ENCODE data around the gene ZHX3.

ZHX3 gene

DNA sequence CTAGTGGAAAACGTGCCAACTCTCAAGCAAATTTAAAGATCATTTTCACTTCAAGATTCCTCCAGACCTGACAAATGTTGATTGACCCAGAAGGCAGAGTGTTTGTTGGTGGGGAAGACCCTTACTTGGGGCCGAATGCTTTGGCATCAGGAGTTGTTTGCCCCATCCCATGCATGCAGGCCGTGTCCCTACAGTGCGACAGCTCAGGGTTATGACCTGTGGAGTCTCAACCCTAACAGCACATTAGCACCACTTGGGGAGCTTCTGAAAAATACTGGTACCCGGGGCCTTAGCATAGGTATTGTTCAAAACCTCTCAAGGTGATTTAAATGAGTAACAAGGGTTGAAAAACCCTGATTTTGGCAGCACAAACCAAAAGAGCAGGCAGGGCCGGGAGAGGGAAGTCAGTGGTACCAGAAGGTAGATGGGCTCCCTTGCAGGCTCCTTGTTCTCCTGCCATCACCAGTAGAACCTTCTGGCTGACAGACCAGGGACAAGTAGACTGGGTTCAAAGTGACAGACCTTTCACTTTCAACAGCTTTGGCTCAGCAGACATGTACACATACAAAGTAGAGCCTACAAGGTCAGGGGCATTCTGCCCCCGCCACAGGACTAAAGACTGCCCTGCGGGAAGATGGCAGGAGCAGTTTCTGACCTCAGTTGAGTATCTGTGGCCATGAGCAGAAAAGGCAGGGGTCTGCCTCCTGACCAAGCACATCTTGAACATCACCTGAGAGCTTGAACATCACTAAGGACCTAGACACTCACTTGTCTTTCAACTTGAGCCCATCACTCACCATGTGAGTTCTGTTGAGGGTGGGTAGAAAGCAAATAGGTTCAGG, 140.6 kb downstream of the ZHX3 start:
- TF ChIP-seq, protein P1, sequence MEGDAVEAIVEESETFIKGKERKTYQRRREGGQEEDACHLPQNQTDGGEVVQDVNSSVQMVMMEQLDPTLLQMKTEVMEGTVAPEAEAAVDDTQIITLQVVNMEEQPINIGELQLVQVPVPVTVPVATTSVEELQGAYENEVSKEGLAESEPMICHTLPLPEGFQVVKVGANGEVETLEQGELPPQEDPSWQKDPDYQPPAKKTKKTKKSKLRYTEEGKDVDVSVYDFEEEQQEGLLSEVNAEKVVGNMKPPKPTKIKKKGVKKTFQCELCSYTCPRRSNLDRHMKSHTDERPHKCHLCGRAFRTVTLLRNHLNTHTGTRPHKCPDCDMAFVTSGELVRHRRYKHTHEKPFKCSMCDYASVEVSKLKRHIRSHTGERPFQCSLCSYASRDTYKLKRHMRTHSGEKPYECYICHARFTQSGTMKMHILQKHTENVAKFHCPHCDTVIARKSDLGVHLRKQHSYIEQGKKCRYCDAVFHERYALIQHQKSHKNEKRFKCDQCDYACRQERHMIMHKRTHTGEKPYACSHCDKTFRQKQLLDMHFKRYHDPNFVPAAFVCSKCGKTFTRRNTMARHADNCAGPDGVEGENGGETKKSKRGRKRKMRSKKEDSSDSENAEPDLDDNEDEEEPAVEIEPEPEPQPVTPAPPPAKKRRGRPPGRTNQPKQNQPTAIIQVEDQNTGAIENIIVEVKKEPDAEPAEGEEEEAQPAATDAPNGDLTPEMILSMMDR (IDR thresholded peaks at IDR 0.05) = no peak
- H3K27me3 ChIP-seq = no peaks in the 10 kb centered on the region
- no peaks in the 10 kb centered on the region for H3K4me1 ChIP-seq (ENCODE audit: control insufficient read depth in 1 of 2, insufficient read depth in 1 of 2, low read depth in 1 of 2, low read length in 1 of 2)
- no peaks in the 10 kb centered on the region for H3K36me3 ChIP-seq
- no peak overlapping the region for H3K4me3 ChIP-seq (ENCODE audit: low read depth in 1 of 2, low read length in 1 of 2)
- H3K27ac ChIP-seq = no peak overlapping the region
- H3K9me3 ChIP-seq = no peaks in the 10 kb centered on the region

DNA sequence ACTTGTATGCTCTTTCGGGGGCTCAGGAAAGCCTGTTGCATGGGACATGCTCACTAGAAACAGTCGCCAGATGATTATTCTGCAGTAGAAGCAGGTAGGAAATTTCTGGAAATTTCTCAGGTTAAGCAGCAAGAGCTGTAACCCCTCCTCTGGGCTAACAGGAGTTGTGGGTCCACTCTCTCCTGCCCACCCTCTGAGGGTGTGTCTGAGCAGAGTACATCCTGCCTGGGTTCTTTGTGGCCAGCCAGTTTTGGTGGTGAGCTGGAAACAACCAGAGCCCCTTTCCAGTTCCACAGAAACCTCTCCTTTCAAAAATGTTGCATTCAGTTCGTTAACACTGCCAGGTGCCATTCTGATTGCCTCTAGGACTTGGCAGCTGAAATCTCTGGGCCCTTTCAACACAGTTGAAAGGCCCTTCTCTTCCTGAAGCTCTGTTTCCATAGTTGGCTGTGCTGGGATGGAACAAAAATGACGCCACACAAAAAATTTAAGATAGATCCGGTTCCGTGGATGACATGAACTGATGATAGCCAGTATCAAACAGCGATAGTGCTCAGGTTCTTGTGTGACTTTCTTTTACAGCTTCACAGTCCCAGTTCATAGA, 141.7 kb downstream of the ZHX3 start:
- H3K36me3 ChIP-seq = no peaks in the 10 kb centered on the region
- TF ChIP-seq, protein P1 (IDR thresholded peaks at IDR 0.05) = no peak
- H3K9me3 ChIP-seq = no peaks in the 10 kb centered on the region
- H3K4me3 ChIP-seq (ENCODE audit: low read depth in 1 of 2, low read length in 1 of 2) = no peak overlapping the region
- no peaks in the 10 kb centered on the region for H3K4me1 ChIP-seq (ENCODE audit: control insufficient read depth in 1 of 2, insufficient read depth in 1 of 2, low read depth in 1 of 2, low read length in 1 of 2)
- no peak overlapping the region for H3K27ac ChIP-seq
- no peaks in the 10 kb centered on the region for H3K27me3 ChIP-seq

- Histone ChIP-seq H3K4me1 (ENCODE audit: control insufficient read depth in 1 of 2, insufficient read depth in 1 of 2, low read depth in 1 of 2, low read length in 1 of 2) (no peaks in the 10 kb centered on the region), H3K36me3 (no peaks in the 10 kb centered on the region), H3K9me3 (no peaks in the 10 kb centered on the region), H3K27me3 (no peaks in the 10 kb centered on the region), H3K27ac (no peak overlapping the region), H3K4me3 (ENCODE audit: low read depth in 1 of 2, low read length in 1 of 2) (no peak overlapping the region)
- TF ChIP-seq, protein P1 (IDR thresholded peaks at IDR 0.05) = no peak
Observed at GRCh38 chr20:41175201-41175651, 142.3 kb downstream of the ZHX3 start.

GRCh38 chr20:41174782-41175181, 142.7 kb downstream of the ZHX3 start:
- TF ChIP-seq, protein P1 (IDR thresholded peaks at IDR 0.05) = no peak
- no peak overlapping the region for H3K27ac ChIP-seq
- no peaks in the 10 kb centered on the region for H3K9me3 ChIP-seq
- H3K27me3 ChIP-seq = peaks cover 4% of the 10 kb centered on the region
- H3K4me1 ChIP-seq (ENCODE audit: control insufficient read depth in 1 of 2, insufficient read depth in 1 of 2, low read depth in 1 of 2, low read length in 1 of 2) = no peaks in the 10 kb centered on the region
- no peaks in the 10 kb centered on the region for H3K36me3 ChIP-seq
- H3K4me3 ChIP-seq (ENCODE audit: low read depth in 1 of 2, low read length in 1 of 2) = no peak overlapping the region

DNA sequence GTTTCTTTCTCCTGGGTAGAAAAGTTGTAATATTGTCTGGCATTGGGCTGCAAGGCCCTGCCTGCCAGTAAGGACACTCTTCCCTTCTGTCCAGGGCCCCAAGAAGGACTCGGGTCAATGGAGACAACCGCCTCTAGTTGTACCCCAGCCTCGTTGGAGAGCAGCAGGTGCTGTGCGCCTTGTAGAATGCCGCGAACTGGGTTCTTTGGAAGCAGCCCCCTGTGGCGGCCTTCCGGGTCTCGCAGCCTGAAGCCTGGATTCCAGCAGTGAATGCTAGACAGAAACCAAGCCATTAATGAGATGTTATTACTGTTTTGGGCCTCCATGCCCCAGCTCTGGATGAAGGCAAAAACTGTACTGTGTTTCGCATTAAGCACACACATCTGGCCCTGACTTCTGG, 143.2 kb downstream of the ZHX3 start:
- no peak overlapping the region for H3K4me3 ChIP-seq (ENCODE audit: low read depth in 1 of 2, low read length in 1 of 2)
- TF ChIP-seq, protein P1 (IDR thresholded peaks at IDR 0.05) = no peak
- no peaks in the 10 kb centered on the region for H3K9me3 ChIP-seq
- H3K27ac ChIP-seq = no peak overlapping the region
- no peaks in the 10 kb centered on the region for H3K36me3 ChIP-seq
- no peaks in the 10 kb centered on the region for H3K4me1 ChIP-seq (ENCODE audit: control insufficient read depth in 1 of 2, insufficient read depth in 1 of 2, low read depth in 1 of 2, low read length in 1 of 2)
- peaks cover 8% of the 10 kb centered on the region for H3K27me3 ChIP-seq

Data from neutrophil (primary cell).